ENCODE data around the gene MRO. TPM values are rescaled to one million over a fixed set of nuclear protein-coding genes. Genes with fewer than 3 reads are reported as not detected.

The MRO gene
- total and polyA plus RNA-seq, 2 of the 4 experiments (the other 2 are of a cell fraction): not detected

GRCh38 chr18:50745945-50746344 is 73.9 kb downstream of the MRO start:
- H3K4ac ChIP-seq (ENCODE audit: low read depth, low read length): no peak overlapping the region
- no peaks in the 10 kb centered on the region for H3K9me1 ChIP-seq (ENCODE audit: insufficient read depth, low read length)
- H4K91ac ChIP-seq (ENCODE audit: insufficient read depth, low read depth, low read length): no peak overlapping the region
- H2BK15ac ChIP-seq (ENCODE audit: low read depth, low read length): no peak overlapping the region
- BruUV-seq (replicated peaks): no TSS peak
- 18% methylated on average over 3 of the region's 5 CpGs; no CpG with 5 or more reads in 1 of the 2 experiments for WGBS, 2 experiments (ENCODE audit: extremely low coverage in 2 of 2, insufficient read length in 1 of 2)
- no peak overlapping the region for H4K5ac ChIP-seq (ENCODE audit: low read depth, low read length)
- H3K23ac ChIP-seq (ENCODE audit: low read depth, low read length): no peak overlapping the region
- H4K8ac ChIP-seq (ENCODE audit: low read depth in 2 of 2, low read length in 2 of 2): no peak overlapping the region
- intact Hi-C loops (cut with micrococcal nuclease): no loop called here
- H3K9me3 ChIP-seq (ENCODE audit: control insufficient read depth, insufficient read depth, low read length): no peaks in the 10 kb centered on the region
- ChIA-PET CTCF (no interaction called here), POLR2A (ENCODE audit: unreplicated experiment) (no interaction called here)
- no peak overlapping the region for H2BK5ac ChIP-seq (ENCODE audit: low read depth, low read length, poor library complexity, severe bottlenecking)
- no peak overlapping the region for H3K27ac ChIP-seq (ENCODE audit: insufficient read depth, low read length)
- no peak for TF ChIP-seq MAZ (IDR thresholded peaks at IDR 0.05; ENCODE audit: borderline replicate concordance, low read depth, low read length)
- no peak for TF ChIP-seq MXI1 (IDR thresholded peaks at IDR 0.05; ENCODE audit: borderline replicate concordance, low read depth, low read length)
- TF ChIP-seq MAFK (IDR thresholded peaks at IDR 0.05; ENCODE audit: low read depth, low read length): no peak
- no peak for TF ChIP-seq ELK1 (IDR thresholded peaks at IDR 0.05; ENCODE audit: borderline replicate concordance, low read depth, low read length)
- TF ChIP-seq POLR2A (IDR thresholded peaks at IDR 0.05; ENCODE audit: low read depth, low read length): no peak
- no peak for TF ChIP-seq SMC3 (IDR thresholded peaks at IDR 0.05; ENCODE audit: low read depth, low read length)
- TF ChIP-seq CTCF (conservative IDR thresholded peaks at IDR 0.05; ENCODE audit: low read depth, low read length): no peak
- no peak for TF ChIP-seq RCOR1 (IDR thresholded peaks at IDR 0.05; ENCODE audit: insufficient replicate concordance, low read length)
- TF ChIP-seq CEBPB (IDR thresholded peaks at IDR 0.05; ENCODE audit: low read depth, low read length): no peak
- no peak for TF ChIP-seq RAD21 (IDR thresholded peaks at IDR 0.05; ENCODE audit: low read length)
- TF ChIP-seq CHD1 (IDR thresholded peaks at IDR 0.05; ENCODE audit: low read depth, low read length): no peak
- no peak for TF ChIP-seq FOS (IDR thresholded peaks at IDR 0.05; ENCODE audit: low read depth, low read length)
- no peak for TF ChIP-seq BHLHE40 (IDR thresholded peaks at IDR 0.05; ENCODE audit: low read depth, low read length)
- no peak for TF ChIP-seq USF2 (IDR thresholded peaks at IDR 0.05; ENCODE audit: low read depth, low read length)
- TF ChIP-seq RFX5 (IDR thresholded peaks at IDR 0.05; ENCODE audit: low read depth, low read length): no peak
- TF ChIP-seq NFE2L2 (IDR thresholded peaks at IDR 0.05; ENCODE audit: low read depth, low read length): no peak
- no peak for DNase-seq
- no peaks in the 10 kb centered on the region for H3K27me3 ChIP-seq (ENCODE audit: control insufficient read depth, insufficient read depth, low read length)
- dilution Hi-C loops (cut with HindIII; ENCODE audit: low sequenced_read_pairs, unreplicated experiment): no loop called here
- no peaks in the 10 kb centered on the region for H3K79me1 ChIP-seq (ENCODE audit: low read depth in 1 of 2, low read length in 2 of 2)
- no peak overlapping the region for H3K4me2 ChIP-seq (ENCODE audit: low read depth, low read length)
- H3K4me1 ChIP-seq (ENCODE audit: control insufficient read depth, insufficient read depth, low read length): no peaks in the 10 kb centered on the region
- no peak overlapping the region for H3K56ac ChIP-seq (ENCODE audit: extremely low read depth, insufficient read depth, low read length)
- H2AK9ac ChIP-seq (replicated peaks; ENCODE audit: low read depth, low read length, poor library complexity): no peak overlapping the region
- no peak overlapping the region for H3K4me3 ChIP-seq (ENCODE audit: insufficient read depth, low read depth, low read length)
- no peak overlapping the region for H3K18ac ChIP-seq (ENCODE audit: low read depth, low read length)
- H2AK5ac ChIP-seq (ENCODE audit: low read depth, low read length): no peak overlapping the region
- no peaks in the 10 kb centered on the region for H3K36me3 ChIP-seq (ENCODE audit: control insufficient read depth, insufficient read depth, low read length)
- no peak overlapping the region for H3K14ac ChIP-seq (replicated peaks; ENCODE audit: low read depth, low read length)
- no peaks in the 10 kb centered on the region for H4K20me1 ChIP-seq (ENCODE audit: insufficient read depth, low read length)
- no peak overlapping the region for H2AFZ ChIP-seq (replicated peaks; ENCODE audit: low read length, poor library complexity)
- H2BK120ac ChIP-seq (ENCODE audit: low read depth, low read length): no peak overlapping the region
- ATAC-seq (ENCODE audit: low read depth): no peak
- in situ Hi-C loops (cut with MboI; ENCODE audit: low sequenced_read_pairs): no loop called here
- no peak overlapping the region for H3K9ac ChIP-seq (ENCODE audit: low read depth, low read length)
- H2BK20ac ChIP-seq (ENCODE audit: low read depth, low read length): no peak overlapping the region
